Effector memory CD4-positive, alpha-beta T cell (primary cell): ENCODE data around the gene MZT2A.
A peak's percentile ranks its signal among the peaks of the same experiment; 100 is the strongest.
"Not testable (repeated sequence)": the region's sequence is repeated elsewhere in the genome, so short reads cannot be mapped to it uniquely, and the experiment has no call there.

Source experiments
- DNase-seq, 3 donors: peaks; one replicate each; pipeline ENCODE4 v3.0.0-alpha.2; 2020
- H3K27ac ChIP-seq: 2 replicates; pipeline ENCODE4 v1.7.0; 2013; ENCODE audit warnings: mild to moderate bottlenecking, low read length, moderate library complexity; ENCODE audit not compliant: insufficient read depth, poor library complexity, severe bottlenecking
- H3K27me3 ChIP-seq: replicated peaks from 2 replicates; pipeline ENCODE4 v1.7.0; 2013; ENCODE audit warnings: mild to moderate bottlenecking, low read length; ENCODE audit not compliant: insufficient read depth, control insufficient read depth, poor library complexity, severe bottlenecking
- H3K36me3 ChIP-seq: 2 replicates; pipeline ENCODE4 v1.7.0; 2013; ENCODE audit warnings: mild to moderate bottlenecking, low read length, moderate library complexity; ENCODE audit not compliant: control insufficient read depth, insufficient read depth
- H3K4me1 ChIP-seq: 2 replicates; pipeline ENCODE4 v1.7.0; 2013; ENCODE audit warnings: low read length, mild to moderate bottlenecking; ENCODE audit not compliant: control insufficient read depth, insufficient read depth, poor library complexity, severe bottlenecking
- H3K4me3 ChIP-seq: 2 replicates; pipeline ENCODE4 v1.7.0; 2013; ENCODE audit warnings: low read length, low read depth, mild to moderate bottlenecking; ENCODE audit not compliant: insufficient read depth, poor library complexity, severe bottlenecking
- H3K9me3 ChIP-seq: 2 replicates; pipeline ENCODE4 v1.7.0; 2013; ENCODE audit warnings: mild to moderate bottlenecking, low read length, moderate library complexity; ENCODE audit not compliant: control insufficient read depth

The MZT2A gene

GRCh38 chr2:131511969-131512870 is 20.0 kb upstream of the MZT2A start:
- DNase-seq: not testable (repeated sequence)
- peaks cover 30% of the 10 kb centered on the region for H3K36me3 ChIP-seq

GRCh38 chr2:131511291-131511968 is 19.2 kb upstream of the MZT2A start:
- H3K27ac ChIP-seq, H3K4me1 ChIP-seq, H3K27me3 ChIP-seq, DNase-seq, H3K9me3 ChIP-seq, H3K4me3 ChIP-seq: not testable (repeated sequence)
- peaks cover 32% of the 10 kb centered on the region for H3K36me3 ChIP-seq

More at GRCh38 chr2:131511969-131512870, 20.0 kb upstream of the MZT2A start:
- H3K4me1 ChIP-seq, H3K27ac ChIP-seq, H3K4me3 ChIP-seq, H3K27me3 ChIP-seq, H3K9me3 ChIP-seq: not testable (repeated sequence)

DNA sequence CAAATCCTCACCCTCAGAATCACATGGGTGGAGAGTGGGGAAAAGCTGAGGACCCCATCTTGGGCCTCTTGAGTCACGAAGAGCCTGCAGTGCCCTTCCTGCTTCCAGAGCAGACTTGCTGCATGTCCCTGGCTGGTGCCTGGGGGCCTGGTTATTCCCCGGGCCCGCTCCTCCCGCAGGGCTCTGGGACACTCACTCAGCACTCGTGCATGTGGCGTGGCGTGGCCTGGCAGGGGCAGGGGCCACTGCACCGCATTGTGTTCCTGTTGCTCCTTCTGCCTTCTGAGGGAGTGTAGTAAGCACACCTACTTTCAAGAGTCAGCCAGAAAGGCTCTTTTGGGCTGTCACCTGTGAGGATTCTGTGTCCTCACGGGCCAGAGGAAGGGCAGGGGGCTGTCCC is 17.4 kb upstream of the MZT2A start:
- Histone ChIP-seq H3K4me1 (no peaks in the 10 kb centered on the region), H3K9me3 (no peaks in the 10 kb centered on the region), H3K36me3 (peaks cover 43% of the 10 kb centered on the region), H3K27ac (no peak overlapping the region), H3K27me3 (no peaks in the 10 kb centered on the region), H3K4me3 (no peak overlapping the region)
- DNase-seq: no peak

DNA sequence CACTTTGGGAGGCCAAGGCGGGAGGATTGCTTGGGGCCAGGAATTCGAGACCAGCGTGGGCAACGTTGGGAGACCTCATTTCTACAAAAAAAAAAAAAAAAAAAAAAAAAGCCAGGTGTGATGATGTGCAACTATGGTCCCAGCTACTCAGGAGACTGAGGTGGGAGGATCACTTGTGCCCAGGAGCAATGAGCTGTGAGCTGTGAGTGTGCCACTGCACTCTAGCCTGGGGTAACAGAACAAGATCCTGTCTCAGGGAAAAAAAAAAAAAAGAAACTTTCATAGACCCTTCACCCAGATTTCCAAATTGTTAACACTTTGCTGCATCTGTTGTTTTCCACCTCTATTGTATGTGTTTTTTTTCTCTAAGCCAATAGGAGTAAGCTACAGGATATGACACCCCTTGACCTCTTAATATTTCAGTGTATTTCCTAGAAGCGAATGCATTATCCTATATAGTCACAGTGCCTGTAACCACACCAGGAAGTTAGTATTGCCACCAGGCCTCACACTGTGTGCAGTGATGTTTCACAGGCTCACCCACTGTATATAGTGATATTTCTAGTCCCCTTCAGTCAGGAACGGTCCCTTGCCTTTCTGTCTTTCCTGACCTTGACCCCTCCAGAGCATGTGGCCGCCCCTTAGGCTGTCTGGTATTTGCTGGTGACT is 12.0 kb upstream of the MZT2A start:
- H3K27me3 ChIP-seq, DNase-seq, H3K4me3 ChIP-seq, H3K27ac ChIP-seq, H3K9me3 ChIP-seq, H3K4me1 ChIP-seq: not testable (repeated sequence)
- peaks cover 50% of the 10 kb centered on the region for H3K36me3 ChIP-seq

DNA sequence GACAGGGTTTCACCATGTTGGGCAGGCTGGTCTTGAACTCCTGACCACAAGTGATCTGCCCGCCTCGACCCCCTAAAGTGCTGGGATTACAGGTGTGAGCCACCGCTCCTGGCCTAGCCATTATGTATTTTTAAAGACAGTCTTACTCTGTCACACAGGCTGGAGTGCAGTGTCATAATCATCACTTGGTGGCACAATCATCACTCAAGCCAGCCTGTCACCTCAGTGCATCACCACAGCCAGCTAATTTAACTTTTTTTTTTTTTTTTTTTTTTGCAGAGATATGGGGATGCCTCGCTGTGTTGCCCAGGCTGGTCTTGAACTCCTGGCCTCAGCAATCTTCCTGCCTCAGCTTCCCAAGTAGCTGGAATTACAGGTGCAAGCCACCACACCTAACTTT is 11.4 kb upstream of the MZT2A start:
- H3K9me3 ChIP-seq, H3K4me1 ChIP-seq, H3K27ac ChIP-seq, H3K4me3 ChIP-seq, H3K27me3 ChIP-seq, DNase-seq: not testable (repeated sequence)
- peaks cover 44% of the 10 kb centered on the region for H3K36me3 ChIP-seq

DNA sequence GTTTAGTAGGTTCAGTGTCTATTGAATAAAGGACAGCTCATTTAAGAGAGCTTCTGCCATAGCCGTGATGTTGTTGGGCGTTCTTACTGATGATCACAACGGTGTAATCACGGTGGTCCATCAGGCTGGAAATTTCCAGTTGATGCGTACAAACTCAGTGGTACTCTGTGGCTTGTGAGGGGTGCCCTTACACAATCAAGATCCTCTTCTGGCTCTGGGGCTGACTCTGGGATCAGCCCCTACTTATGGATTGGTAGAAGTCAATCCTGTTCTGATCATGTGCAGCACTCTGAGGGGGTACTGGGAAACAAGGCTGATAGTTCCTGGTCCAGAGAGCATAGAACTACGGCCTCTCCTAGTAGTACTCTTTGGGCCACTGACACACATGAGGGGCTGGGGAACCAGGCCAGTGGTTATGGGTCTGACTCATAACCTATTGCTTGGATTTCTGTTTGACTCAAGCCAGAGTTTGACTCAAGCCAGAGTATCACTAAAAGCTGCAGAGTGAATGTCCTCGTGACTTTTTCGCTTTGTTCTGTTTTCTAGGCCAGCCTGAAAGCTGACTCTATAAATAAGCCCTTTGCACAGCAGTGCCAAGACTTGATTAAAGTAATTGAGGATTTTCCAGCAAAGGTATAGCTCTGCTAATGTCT is 6.2 kb upstream of the MZT2A start:
- peaks cover 11% of the 10 kb centered on the region for H3K4me1 ChIP-seq
- not testable (repeated sequence) for DNase-seq, H3K27ac ChIP-seq

GRCh38 chr2:131495506-131495905 is 3.3 kb upstream of the MZT2A start:
- H3K9me3 ChIP-seq, H3K27ac ChIP-seq, DNase-seq, H3K27me3 ChIP-seq, H3K4me3 ChIP-seq: not testable (repeated sequence)
- Histone ChIP-seq H3K4me1 (peaks cover 21% of the 10 kb centered on the region), H3K36me3 (peaks cover 13% of the 10 kb centered on the region)

More for the DNA sequence above, 6.2 kb upstream of the MZT2A start:
- not testable (repeated sequence) for H3K9me3 ChIP-seq, H3K4me3 ChIP-seq, H3K27me3 ChIP-seq
- H3K36me3 ChIP-seq: peaks cover 25% of the 10 kb centered on the region

DNA sequence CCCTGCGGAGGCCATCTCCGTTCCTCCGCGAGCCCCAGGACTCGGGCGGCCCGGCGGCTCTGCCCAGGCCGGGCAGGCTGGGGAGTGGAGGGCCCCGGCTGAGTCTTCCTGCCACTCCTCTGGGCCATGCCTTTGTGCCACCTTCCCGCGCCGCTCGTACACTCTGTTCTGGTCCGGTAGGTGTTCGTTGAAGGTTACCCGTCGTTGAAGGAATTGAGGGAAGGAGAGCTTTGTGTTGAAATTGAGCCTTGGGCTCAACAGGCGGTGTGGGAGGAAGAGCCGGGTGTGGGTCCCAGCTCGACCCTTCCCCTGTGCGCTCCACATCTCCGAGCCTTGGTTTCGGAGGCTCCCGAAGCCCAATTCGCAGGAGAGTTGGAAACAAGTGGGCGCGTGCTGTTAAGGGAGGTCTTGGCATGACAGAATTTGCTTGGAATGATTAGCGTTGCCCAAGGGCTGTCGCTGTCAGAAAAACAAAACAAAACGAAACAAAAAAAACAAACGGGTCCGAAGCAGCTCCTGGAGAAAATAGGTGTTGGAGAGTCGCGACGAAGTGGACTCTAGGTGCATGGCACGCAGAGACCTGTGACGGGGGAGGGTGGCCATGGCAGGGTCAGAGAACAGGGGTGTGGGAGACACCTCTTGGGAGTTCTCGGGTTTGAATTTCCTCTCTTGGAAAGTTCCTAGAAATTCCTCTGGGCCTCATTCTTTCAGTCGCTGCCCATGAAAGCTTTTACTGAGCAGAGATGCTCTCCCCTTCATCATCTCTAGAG is 1.2 kb upstream of the MZT2A start:
- Histone ChIP-seq H3K9me3 (no peaks in the 10 kb centered on the region), H3K4me1 (peaks cover 23% of the 10 kb centered on the region), H3K4me3 (peak overlapping the region; percentile 89), H3K27me3 (no peaks in the 10 kb centered on the region), H3K27ac (peak overlapping the region; percentile 93), H3K36me3 (peaks cover 4% of the 10 kb centered on the region)
- no peak for DNase-seq
